Suprapubic skin (tissue), 4 donors: Measurements from ENCODE around the gene HNRNPM.

Source experiments
- CTCF ChIP-seq, 2 donors: fragments of 200-600 bp in 1 of 2; fragments of 450-650 bp in 1 of 2; sonication (generic) in 1 of 2; IDR thresholded peaks; one replicate each; pipeline ENCODE4 v1.5.1; 2016 to 2019; ENCODE audit warnings: antibody characterized with exemption in 2 of 2, mild to moderate bottlenecking in 1 of 2, moderate library complexity in 1 of 2
- POLR2A ChIP-seq, 2 donors: fragments of 450-650 bp; IDR thresholded peaks; one replicate each; pipeline ENCODE4 v1.6.1; 2017; ENCODE audit warnings: antibody characterized with exemption in 2 of 2, mild to moderate bottlenecking in 2 of 2, moderate library complexity in 2 of 2
- POLR2AphosphoS5 ChIP-seq, 3 donors: sonication (generic); formaldehyde crosslinking; IDR thresholded peaks; one replicate each; pipeline ENCODE4 v1.6.1; 2017; ENCODE audit warnings: antibody characterized with exemption in 3 of 3

- no peak for TF ChIP-seq POLR2A (IDR thresholded peaks at IDR 0.05)
- TF ChIP-seq CTCF (IDR thresholded peaks at IDR 0.05) = no peak
- no peak for TF ChIP-seq POLR2AphosphoS5 (IDR thresholded peaks at IDR 0.05)
These were observed 24.1 kb downstream of the HNRNPM start for GRCh38 chr19:8468761-8469373.
